Islet of Langerhans (tissue), 1 donor: ENCODE results near the gene GPC6.

Experiments used
- FAIRE-seq: peaks from one replicate; lab custom pipeline; 2011; peaks lifted over from hg19 to GRCh38; lab: Jason Lieb, UNC

Gene GPC6

GRCh38 chr13:93786846-93787489 lies 560.4 kb downstream of the GPC6 start:
- no peak for FAIRE-seq

- FAIRE-seq, result peak; percentile 33
Observed at GRCh38 chr13:93788456-93788855, 561.8 kb downstream of the GPC6 start.

GRCh38 chr13:93789058-93789457 lies 562.5 kb downstream of the GPC6 start:
- peak; percentile 49 for FAIRE-seq

GRCh38 chr13:93794197-93794885 lies 567.7 kb downstream of the GPC6 start:
- FAIRE-seq, result no peak

GRCh38 chr13:93797463-93797862 lies 570.9 kb downstream of the GPC6 start:
- no peak for FAIRE-seq

- no peak for FAIRE-seq
Observed at GRCh38 chr13:93800342-93800741, 573.7 kb downstream of the GPC6 start.

- FAIRE-seq, result no peak
Observed at GRCh38 chr13:93805736-93806135, 579.1 kb downstream of the GPC6 start.

GRCh38 chr13:93806861-93807260 lies 580.3 kb downstream of the GPC6 start:
- no peak for FAIRE-seq

- no peak for FAIRE-seq
Observed at GRCh38 chr13:93810264-93810663, 583.7 kb downstream of the GPC6 start.

- no peak for FAIRE-seq
Observed at GRCh38 chr13:93811071-93811737, 584.6 kb downstream of the GPC6 start.

GRCh38 chr13:93811738-93812112 lies 585.1 kb downstream of the GPC6 start:
- FAIRE-seq, result no peak

- no peak for FAIRE-seq
Observed at GRCh38 chr13:93814658-93815057, 588.1 kb downstream of the GPC6 start.

- no peak for FAIRE-seq
Observed at GRCh38 chr13:93818345-93818744, 591.7 kb downstream of the GPC6 start.

- FAIRE-seq, result no peak
Observed at GRCh38 chr13:93819331-93819890, 592.8 kb downstream of the GPC6 start.

GRCh38 chr13:93824286-93824685 lies 597.7 kb downstream of the GPC6 start:
- FAIRE-seq, result no peak

- FAIRE-seq, result no peak
Observed at GRCh38 chr13:93834051-93834450, 607.4 kb downstream of the GPC6 start.

GRCh38 chr13:93843082-93843481 lies 616.5 kb downstream of the GPC6 start:
- FAIRE-seq, result no peak

- no peak for FAIRE-seq
Observed at GRCh38 chr13:93847162-93847561, 620.6 kb downstream of the GPC6 start.

- no peak for FAIRE-seq
Observed at GRCh38 chr13:93848247-93848646, 621.6 kb downstream of the GPC6 start.

GRCh38 chr13:93851236-93851635 lies 624.6 kb downstream of the GPC6 start:
- no peak for FAIRE-seq

- FAIRE-seq, result no peak
Observed at GRCh38 chr13:93853912-93854311, 627.3 kb downstream of the GPC6 start.

- FAIRE-seq, result no peak
Observed at GRCh38 chr13:93857126-93857525, 630.5 kb downstream of the GPC6 start.

- FAIRE-seq, result no peak
Observed at GRCh38 chr13:93859716-93860115, 633.1 kb downstream of the GPC6 start.
